22Rv1 (cell line): ENCODE measurements around the gene RNF115.
"Not testable (repeated sequence)": the region's sequence is repeated elsewhere in the genome, so short reads cannot be mapped to it uniquely, and the experiment has no call there.

Source experiments
- H3K27ac ChIP-seq: fragments of 450-650 bp; 2 replicates; pipeline ENCODE4 v1.5.1; 2017
- ZFX ChIP-seq: fragments of 450-650 bp; IDR thresholded peaks from 2 replicates; pipeline ENCODE4 v1.6.1; 2017; ENCODE audit warnings: antibody characterized with exemption, borderline replicate concordance
- TF ChIP-seq, protein P1 (sequence below): fragments of 450-650 bp; IDR thresholded peaks from 2 replicates; pipeline ENCODE4 v1.5.1; 2017; ENCODE audit warnings: mild to moderate bottlenecking

Gene RNF115

DNA sequence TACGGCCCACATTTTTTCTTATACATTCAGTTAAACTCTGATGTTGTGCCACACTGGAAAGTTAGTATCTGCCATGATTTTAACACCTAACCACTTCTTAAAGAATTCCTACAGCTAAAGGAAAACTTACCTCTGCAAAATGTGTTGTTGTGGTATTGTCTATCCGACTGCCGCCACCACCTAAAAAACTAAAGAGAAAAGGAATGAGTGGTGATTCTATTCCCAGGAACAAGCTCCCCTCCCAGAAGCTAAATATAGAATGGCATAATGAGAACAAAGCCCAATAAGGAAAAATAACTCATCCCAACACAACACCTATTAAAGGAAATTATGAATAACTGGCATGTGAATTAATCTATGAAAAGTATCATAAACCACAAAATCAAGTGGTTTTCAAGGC is 39.5 kb downstream of the RNF115 start:
- TF ChIP-seq, protein P1, sequence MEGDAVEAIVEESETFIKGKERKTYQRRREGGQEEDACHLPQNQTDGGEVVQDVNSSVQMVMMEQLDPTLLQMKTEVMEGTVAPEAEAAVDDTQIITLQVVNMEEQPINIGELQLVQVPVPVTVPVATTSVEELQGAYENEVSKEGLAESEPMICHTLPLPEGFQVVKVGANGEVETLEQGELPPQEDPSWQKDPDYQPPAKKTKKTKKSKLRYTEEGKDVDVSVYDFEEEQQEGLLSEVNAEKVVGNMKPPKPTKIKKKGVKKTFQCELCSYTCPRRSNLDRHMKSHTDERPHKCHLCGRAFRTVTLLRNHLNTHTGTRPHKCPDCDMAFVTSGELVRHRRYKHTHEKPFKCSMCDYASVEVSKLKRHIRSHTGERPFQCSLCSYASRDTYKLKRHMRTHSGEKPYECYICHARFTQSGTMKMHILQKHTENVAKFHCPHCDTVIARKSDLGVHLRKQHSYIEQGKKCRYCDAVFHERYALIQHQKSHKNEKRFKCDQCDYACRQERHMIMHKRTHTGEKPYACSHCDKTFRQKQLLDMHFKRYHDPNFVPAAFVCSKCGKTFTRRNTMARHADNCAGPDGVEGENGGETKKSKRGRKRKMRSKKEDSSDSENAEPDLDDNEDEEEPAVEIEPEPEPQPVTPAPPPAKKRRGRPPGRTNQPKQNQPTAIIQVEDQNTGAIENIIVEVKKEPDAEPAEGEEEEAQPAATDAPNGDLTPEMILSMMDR = no peak
- TF ChIP-seq ZFX = no peak
- H3K27ac ChIP-seq = no peak overlapping the region

- H3K27ac ChIP-seq = peak overlapping the region; percentile 54
- TF ChIP-seq ZFX = no peak
- TF ChIP-seq, protein P1 = no peak
Measured at GRCh38 chr1:145782272-145783099, 41.4 kb downstream of the RNF115 start.

DNA sequence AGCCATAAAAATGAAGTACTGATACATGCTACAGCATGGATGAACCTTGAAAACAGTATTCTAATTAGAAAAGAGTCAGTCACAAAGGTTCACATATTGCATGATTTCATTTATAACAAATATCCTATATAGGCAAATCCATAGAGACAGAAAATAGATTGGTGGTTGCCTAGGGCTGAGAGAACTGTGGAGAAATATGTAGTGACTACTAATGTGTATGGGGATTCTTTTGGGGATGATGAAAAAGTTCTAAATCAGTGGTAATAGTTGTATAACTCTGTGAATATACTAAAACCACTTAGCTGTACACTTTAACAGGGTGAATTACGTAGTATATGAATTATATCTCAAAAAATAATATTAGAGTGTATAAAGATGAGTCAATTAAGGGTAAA is 45.8 kb downstream of the RNF115 start:
- TF ChIP-seq, protein P1 = no peak
- TF ChIP-seq ZFX = no peak
- H3K27ac ChIP-seq = no peak overlapping the region

GRCh38 chr1:145777357-145778145 is 46.3 kb downstream of the RNF115 start:
- TF ChIP-seq, protein P1 = no peak
- H3K27ac ChIP-seq = no peak overlapping the region

GRCh38 chr1:145773423-145773822 is 50.5 kb downstream of the RNF115 start:
- TF ChIP-seq, protein P1 = no peak
- TF ChIP-seq ZFX = no peak
- no peak overlapping the region for H3K27ac ChIP-seq

- TF ChIP-seq ZFX = no peak
- H3K27ac ChIP-seq = no peak overlapping the region
Measured at GRCh38 chr1:145771056-145771455, 52.8 kb downstream of the RNF115 start.

GRCh38 chr1:145768004-145768403 is 55.9 kb downstream of the RNF115 start:
- H3K27ac ChIP-seq = peak overlapping the region; percentile 25; the same call in 1 of the 2 replicates

DNA sequence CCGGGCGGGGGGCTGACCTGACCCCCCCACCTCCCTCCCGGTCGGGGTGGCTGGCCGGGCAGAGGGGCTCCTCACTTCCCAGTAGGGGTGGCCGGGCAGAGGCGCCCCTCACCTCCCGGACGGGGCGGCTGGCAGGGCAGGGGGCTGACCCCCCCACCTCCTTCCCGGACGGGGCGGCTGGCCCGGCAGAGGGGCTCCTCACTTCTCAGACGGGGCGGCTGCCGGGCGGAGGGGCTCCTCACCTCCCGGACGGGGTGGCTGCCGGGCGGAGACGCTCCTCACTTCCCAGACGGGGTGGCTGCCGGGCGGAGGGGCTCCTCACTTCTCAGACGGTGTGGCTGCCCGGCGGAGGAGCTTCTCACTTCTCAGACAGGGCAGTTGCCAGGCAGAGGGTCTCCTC is 57.0 kb downstream of the RNF115 start:
- not testable (repeated sequence) for H3K27ac ChIP-seq

DNA sequence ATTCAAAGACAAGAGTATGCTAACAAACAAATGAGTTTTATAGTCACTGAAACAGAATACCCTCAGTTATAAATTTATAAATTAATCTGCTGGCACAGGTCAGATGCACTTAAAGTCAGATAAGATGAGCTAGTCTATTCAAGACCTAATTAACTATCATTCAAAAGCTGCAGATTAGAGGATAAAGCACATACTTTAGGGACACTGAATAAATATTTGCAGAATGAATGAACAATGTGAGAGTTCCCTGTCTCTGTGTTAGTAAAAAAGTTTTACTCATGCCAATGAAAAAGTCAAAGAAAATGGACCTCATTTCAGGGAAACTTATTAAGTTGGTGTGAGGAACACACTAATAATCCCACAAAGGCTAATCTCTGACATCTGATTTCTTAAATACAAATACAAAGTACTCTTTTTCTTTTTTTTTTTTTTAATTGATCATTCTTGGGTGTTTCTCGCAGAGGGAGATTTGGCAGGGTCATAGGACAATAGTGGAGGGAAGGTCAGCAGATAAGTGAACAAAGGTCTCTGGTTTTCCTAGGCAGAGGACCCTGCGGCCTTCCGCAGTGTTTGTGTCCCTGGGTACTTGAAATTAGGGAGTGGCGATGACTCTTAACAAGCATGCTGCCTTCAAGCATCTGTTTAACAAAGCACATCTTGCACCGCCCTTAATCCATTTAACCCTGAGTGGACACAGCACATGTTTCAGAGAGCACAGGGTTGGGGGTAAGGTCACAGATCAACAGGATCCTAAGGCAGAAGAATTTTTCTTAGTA is 58.1 kb downstream of the RNF115 start:
- peak overlapping the region; percentile 64 for H3K27ac ChIP-seq

- peak overlapping the region; percentile 64 for H3K27ac ChIP-seq
Measured at GRCh38 chr1:145765127-145765526, 58.8 kb downstream of the RNF115 start.

- H3K27ac ChIP-seq = peak overlapping the region; percentile 64
Measured at GRCh38 chr1:145764231-145764940, 59.5 kb downstream of the RNF115 start.

DNA sequence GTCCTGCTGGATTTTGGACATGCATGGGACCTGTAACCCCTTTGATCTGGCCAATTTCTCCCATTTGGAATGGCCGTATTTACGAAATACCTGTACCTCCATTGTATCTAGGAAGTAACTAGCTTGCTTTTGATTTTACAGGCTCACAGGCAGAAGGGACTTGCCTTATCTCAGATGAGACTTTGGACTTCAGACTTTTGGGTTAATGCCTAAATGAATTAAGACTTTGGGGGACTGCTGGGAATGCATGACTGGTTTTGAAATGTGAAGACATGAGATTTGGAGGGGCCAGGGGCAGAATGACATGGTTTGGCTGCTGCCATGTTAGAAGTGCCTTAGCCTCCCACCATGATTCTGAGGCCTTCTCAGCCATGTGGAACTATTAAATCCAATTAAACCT is 61.9 kb downstream of the RNF115 start:
- H3K27ac ChIP-seq = not testable (repeated sequence)

GRCh38 chr1:145761498-145761897 is 62.4 kb downstream of the RNF115 start:
- not testable (repeated sequence) for H3K27ac ChIP-seq
